CD4-positive, alpha-beta T cell treated with Interferon gamma for 1 hour (primary cell): ENCODE results near the gene RPL19.

Experiments
- DNase-seq: peaks from one replicate; pipeline ENCODE4 v3.0.0-alpha.2; 2020

Gene RPL19

GRCh38 chr17:39198186-39198566 lies 1.9 kb upstream of the RPL19 start:
- DNase-seq = no peak

DNA sequence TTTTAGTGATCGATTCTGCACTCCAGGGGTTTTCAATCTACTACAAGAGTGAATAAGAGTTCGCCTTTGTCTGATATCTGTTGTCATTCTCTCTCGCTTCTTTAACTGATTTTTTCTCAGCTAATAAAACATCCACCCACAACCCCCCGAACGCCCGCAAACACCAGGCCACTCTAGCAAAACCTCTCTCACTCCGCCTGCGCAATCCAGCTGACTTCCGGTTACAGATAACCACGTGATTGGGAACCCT lies 338 bp upstream of the RPL19 start:
- peak; percentile 89 for DNase-seq

DNA sequence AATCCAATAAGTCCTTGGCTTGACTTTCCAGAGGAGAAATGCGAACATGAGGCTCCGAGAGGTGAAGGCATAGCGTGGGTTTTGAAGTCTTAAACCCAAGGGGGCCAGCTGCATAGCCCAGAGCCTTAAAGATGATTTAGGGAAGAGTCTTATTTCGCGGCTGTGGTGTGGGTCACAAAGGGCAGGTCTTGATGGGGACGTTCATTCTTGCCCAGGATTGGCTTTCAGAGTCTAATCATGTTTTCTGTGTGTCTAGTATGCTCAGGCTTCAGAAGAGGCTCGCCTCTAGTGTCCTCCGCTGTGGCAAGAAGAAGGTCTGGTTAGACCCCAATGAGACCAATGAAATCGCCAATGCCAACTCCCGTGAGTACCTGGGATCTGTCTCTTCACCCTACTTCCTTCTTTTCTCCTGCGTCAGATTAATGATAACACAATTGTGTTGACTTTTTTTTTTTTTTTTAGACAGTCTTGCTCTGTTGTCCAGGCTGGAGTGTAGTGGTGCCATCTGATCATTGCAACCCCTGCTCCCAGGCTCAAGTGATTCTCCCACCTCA lies 951 bp downstream of the RPL19 start:
- DNase-seq = no peak

GRCh38 chr17:39204245-39204644 lies 4.2 kb downstream of the RPL19 start:
- DNase-seq = no peak

DNA sequence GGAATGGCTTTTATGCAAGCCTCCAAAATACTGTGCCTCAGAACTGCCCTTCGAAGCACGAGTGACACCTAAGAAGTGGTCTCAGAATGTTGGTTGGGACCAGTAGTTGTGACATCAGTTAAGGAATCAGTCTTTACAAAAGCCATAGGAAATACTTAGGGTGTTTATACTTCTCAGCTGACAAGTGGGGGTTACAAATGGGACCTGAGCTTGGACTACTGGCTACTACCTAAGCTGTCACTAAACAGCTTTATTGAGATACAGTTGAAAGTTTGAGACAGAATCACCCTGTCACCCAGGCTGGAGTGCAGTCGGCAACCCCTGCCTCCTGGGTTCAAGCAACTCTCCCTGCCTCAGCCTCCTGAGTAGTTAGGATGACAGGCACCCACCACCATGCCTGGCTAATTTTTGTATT lies 5.0 kb downstream of the RPL19 start:
- no peak for DNase-seq

GRCh38 chr17:39208136-39208535 lies 8.1 kb downstream of the RPL19 start:
- no peak for DNase-seq

DNA sequence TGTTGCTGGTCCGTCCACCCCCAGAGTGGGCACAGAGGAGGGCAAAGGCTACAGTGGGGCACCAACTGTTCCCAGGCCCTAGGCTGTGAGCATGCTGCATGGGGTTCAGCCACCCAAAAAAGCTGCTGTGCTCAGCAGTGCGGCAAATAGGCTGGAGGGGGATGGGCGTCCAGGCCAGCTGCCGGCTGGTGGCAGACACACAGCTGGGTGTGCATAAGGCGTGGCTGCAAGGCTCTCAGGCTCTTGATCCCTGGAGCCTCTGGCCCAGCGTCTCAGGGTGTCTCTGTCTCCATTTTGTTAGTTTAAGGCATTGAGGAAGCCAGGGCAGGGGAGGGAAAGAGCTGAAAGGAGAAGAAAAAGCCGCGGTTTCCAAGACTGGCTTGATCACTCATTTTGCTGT lies 8.8 kb downstream of the RPL19 start:
- DNase-seq = peak; percentile 70

DNA sequence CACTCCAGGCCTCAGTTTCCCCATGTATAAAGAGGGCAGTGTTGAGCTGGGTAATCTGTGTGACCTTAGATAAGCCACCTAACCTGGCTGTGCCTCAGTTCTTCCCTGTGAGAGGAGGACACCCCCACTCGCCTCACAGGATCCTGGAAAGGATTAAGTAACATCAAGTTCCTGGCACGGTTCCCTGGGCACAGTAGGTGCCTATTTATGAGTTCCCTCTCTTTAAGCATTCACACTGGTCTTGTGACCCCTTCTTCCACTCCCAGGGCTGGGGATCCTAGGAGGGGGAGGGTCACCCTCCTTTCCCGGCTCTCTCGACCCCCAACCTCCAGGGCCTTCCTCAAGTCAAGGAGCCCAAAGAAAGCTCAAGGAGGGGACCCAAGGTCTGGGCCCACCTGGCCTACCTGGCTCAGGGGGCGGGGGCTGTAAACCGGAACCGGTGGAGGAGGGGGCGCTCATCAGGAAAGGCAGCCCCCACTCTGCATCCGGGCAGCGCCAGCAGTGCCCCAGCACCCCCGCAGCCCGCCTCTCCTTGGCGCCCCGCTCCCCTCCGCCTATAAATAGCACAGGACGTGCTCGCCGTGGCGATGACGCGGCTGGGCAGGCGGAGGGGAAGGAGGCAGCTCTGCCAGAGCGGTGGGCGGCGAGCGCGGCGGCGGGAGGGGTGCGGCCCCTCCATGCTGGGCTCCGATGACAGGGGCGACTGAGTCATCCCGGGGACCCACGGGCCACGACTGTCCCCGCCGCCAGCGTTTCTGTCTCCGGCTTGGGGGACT lies 9.4 kb downstream of the RPL19 start:
- peak; percentile 79 for DNase-seq

DNA sequence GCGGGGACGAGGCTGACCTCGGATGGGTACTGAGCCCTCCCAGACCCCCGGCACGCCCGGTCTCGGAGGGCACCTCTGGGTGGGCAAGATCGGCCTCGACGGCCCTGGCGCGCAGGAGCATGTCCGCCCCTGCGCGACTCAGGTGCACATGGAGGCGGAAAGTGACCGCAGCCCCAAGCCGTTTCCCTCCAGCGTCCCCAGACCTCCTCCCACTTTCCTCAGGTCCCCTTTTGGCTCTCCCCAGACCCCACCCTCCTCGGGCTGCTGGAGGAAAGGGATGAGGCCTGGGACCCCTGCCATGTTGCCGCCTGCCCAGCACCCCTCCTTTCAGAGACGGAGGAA lies 10.0 kb downstream of the RPL19 start:
- no peak for DNase-seq

GRCh38 chr17:39212195-39212810 lies 12.2 kb downstream of the RPL19 start:
- no peak for DNase-seq

- no peak for DNase-seq
Measured at GRCh38 chr17:39212841-39213480, 12.9 kb downstream of the RPL19 start.

GRCh38 chr17:39213852-39214251 lies 13.8 kb downstream of the RPL19 start:
- DNase-seq = no peak

DNA sequence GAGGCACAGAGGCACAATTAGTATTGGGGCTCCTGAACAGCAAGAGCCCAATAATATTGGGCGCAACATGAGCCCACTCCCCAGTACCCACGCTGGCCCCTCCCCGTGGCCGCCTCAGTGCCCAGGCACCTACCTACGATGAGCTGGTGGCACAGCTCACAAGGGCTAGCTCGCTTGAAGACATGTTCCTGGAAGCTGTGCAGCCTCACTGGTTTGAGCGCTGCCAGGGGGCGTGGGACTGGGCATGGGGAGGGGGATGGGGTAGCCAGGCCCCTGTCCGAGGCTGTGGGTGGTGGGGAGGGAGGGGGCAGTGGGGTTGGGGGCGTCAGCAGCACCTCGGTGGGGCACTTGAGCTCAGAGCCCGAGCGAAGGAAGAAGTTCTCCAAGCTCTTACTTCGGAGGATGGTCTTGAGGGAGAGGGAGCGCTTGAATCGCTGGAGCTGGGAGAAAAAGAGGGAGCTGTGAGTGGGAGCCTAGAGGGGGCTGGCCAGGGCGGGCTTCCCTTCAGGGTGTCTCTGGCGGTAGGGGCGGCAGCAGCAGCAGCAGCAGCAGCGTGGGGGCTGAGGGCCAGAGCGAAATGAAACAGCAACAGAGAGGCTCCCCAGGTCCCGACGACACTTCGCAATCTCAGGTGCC lies 17.8 kb downstream of the RPL19 start:
- no peak for DNase-seq

DNA sequence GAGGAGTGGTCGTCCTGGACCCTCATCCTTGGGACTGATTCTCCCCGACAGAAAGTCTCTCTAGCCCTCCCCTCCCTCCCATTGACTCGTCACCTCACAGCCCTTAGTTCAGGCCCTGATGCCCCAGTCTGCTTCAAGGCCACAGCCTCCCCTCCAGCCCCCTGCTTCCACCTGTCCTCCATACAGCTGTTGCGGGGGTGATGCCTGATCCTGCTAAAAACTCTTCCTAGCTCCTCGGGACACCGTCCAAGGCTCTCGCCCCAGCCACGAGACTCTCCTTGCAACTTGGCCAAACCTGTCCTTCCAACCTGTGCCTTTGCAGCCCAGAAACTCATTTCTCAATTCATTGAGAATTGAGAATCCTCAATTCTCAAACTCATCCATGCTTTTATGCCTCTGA lies 18.8 kb downstream of the RPL19 start:
- DNase-seq = no peak

GRCh38 chr17:39219647-39220154 lies 19.6 kb downstream of the RPL19 start:
- DNase-seq = no peak

DNA sequence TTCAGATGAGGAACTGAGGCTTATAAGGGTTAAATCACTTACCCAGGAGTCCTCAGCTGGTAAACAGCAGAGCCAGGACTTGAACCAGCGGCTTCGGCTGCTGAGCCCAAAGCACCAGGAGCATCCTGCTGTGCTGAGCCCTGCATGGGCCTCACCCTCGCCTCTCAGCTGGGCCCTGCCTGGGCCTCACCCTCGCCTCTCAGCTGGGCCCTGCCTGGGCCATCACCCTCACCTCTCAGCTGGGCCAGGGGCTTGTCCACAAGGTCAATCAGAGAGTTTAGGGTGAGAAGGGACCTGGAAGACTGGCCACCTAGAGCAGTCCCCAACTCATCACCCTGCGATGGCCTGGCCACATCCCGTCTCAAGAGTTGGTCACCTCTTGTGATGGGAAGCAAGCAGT lies 21.5 kb downstream of the RPL19 start:
- no peak for DNase-seq

GRCh38 chr17:39222151-39222550 lies 22.1 kb downstream of the RPL19 start:
- no peak for DNase-seq

GRCh38 chr17:39222866-39223834 lies 23.1 kb downstream of the RPL19 start:
- DNase-seq = no peak

GRCh38 chr17:39223907-39224777 lies 24.1 kb downstream of the RPL19 start:
- no peak for DNase-seq

DNA sequence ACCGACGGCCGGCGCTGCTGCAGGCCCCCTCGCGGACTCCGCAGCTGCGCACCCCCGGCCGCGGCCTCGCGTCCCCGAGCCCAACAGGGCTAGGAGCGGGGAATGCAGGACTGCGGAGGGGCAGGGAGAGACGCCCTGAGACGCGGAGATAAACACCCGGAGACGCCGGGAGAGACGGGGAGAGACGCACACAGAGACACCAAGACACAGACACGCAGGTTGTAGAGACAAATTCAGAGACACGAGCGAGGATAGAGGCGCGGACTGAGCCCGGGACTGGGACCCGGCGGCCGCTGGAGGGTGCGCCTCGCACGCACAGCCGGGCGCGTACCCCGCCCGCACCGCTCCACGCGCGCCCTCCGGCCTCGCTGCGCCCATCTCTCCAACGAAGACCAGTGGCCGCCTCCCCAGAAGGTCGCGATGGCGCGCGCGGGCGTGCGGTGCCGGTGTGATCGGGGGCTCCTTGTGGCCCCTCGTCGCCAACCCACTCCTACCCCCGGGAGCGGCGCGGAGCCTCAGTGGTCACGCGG lies 24.8 kb downstream of the RPL19 start:
- DNase-seq = no peak

DNA sequence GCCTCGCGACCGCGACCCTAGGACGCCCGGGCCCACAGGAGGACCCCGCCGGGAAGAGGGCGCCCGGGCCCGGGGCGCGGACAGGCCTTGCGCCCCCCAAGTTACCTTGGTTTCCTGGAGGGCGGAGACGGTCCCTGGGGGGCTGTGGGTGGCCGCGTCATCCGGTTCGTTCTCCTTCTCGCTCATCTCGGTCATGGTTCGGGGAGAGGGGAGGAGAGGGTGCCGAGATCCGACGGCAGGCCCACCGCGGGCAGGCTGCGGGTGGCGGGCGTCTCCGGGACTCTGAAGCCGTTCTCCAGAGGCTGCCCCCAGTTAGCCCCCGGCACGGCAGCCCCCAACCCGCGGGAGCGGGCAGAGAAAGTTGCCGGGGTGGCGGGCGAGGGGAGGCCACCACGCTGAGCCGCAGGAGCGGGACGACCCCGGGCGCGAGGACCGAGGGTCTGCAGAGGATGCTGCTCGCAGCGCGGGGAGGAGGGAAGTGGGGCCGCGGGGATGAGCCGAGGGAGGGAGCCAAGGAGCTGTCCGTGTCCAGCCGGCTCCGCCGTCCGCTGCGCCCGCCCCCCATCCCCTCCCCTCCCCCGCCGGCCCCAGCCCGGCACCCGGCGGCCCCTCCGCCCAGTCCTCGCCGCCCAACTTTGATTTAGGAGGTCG lies 25.4 kb downstream of the RPL19 start, which contains the start of gene STAC2:
Gene STAC2, minus strand, starts transcription at position 638 of the 651 bp plus-strand sequence. Its CDS starts 443 bp downstream, at position 195.
- peak; percentile 31 for DNase-seq
